Inflammatory macrophage treated with lipopolysaccharide for 4 hours (primary cell): ENCODE data around the gene MRTO4.
"Not testable (repeated sequence)": the region's sequence is repeated elsewhere in the genome, so short reads cannot be mapped to it uniquely, and the experiment has no call there.

Source experiments
- DNase-seq: peaks from one replicate; pipeline ENCODE4 v3.0.0-alpha.2; 2020

MRTO4 gene

DNA sequence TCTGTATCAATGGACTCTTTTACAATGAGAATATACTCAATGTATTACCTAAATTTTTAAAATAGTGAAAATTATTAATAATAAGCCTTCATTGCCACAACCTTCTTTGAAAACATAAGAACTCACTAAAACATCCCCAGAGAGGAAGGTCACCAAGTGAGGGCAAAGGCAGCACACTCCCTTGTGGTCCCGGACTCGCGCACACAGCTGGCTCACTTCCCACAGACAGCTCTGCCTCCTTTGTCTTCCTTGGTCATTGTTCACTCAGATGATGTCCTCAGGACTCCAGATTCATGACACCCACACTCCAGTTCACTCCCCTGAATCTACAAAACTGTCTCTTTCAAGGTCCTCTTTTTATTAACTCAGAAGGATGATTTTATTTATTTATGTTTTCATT lies 22.4 kb upstream of the MRTO4 start:
- no peak for DNase-seq

DNA sequence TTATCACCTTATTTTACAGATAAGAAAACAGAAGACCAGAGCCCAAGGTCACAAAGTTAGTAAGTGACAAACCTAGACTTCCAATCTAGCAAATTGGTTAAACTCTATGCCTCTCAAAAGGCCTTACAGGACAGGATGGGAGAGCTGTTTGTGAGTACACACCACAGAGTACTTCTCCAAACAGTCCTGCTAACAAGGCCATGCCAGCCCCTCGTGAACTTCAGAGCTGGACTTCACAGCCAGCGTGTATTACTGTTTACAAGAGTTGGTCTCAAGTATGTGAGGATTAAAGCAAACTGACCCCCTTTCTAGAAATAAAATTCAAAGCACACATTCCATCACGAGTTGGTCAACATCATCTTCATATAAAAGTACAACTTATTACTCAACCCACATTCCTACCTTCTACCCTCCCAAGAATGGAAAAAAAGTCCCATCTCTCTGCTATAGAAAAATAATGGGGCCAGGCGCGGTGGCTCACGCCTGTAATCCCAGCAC lies 21.7 kb upstream of the MRTO4 start:
- DNase-seq = no peak

DNA sequence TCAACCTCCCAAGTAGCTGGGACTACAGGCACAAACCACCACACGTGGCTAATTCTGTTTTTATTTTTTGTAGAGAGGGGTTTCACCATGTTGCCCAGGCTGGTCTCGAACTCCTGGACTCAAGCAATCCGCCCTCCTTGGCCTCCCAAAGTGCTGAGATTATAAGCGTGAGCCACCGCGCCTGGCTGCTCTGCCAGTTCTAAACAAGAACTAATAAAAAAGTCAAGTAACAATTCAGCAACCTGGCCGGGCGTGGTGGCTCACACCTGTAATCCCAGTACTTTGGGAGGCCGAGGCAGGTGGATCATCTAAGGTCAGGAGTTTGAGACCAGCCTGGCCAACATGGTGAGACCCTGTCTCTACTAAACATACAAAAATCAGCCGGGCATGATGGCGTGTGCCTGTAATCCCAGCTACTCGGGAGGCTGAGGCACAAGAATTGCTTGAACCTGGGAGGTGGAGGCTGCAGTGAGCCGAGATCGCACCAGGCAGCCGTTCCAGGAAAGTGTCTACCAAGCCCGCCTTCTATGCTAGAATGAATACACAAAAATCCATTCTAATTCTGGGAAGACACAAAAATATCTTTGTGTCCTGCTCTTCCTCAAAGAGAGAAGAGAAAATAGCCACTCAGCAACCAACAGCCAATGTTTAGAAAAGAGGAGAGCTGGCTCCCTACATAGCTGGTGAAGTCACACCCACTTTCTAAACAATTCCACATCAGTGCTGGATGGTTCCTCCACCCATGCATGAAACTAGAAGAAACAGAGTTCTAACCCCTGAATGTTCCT lies 19.7 kb upstream of the MRTO4 start:
- DNase-seq = not testable (repeated sequence)

DNA sequence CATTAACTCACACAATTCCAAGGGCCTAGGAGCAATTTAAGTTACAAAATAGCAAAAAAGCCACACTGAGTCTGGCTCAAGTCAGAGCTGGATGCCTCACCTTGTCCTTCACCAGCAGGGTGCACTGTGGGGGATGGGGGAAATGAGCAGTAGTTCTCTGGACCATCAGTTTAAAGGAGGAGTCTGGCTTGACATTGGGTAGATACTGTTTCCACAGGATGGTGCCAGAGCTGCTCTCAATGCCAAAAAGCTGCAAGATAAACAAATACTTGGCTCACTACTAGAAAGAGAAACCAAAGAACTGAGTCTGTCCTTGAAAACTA lies 19.1 kb upstream of the MRTO4 start:
- no peak for DNase-seq

DNA sequence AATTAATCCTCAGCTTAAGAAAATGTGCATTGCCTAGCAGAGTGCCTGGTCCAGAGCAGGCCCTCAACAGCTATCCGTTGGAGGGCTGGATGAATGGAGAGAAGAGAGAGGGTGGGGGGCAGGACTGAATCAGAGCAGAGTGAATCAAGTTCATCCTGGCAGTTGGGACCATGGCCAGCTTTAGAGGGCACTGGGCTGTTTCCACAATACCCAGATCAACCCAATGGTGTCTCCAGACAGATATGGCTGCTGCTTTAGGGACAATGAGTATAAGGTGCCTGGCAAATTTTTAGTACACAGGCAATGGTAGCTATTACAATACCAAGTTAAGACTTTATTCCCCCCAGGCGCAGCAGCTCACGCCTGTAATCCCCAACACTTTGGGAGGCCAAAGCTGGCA lies 17.4 kb upstream of the MRTO4 start:
- no peak for DNase-seq

DNA sequence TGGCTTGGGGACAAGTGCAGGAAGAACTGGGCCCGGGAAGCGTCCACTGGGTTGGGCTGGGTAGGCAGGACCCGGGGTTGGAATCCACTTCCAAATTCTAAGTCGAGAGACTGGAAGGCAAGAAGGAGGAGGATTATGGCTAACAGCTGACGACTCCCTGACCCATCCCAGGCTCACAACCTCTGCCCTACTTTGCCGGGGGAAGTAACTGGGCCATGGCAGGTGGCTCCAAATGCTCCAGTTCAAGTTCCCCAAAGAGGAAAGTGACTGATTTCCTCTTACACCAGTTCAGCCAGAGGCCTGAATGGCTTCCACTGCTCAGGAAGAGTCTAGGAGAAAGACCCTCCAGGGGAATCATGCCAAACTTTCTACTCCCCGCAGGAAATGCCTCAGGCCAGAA lies 11.7 kb upstream of the MRTO4 start:
- no peak for DNase-seq

DNA sequence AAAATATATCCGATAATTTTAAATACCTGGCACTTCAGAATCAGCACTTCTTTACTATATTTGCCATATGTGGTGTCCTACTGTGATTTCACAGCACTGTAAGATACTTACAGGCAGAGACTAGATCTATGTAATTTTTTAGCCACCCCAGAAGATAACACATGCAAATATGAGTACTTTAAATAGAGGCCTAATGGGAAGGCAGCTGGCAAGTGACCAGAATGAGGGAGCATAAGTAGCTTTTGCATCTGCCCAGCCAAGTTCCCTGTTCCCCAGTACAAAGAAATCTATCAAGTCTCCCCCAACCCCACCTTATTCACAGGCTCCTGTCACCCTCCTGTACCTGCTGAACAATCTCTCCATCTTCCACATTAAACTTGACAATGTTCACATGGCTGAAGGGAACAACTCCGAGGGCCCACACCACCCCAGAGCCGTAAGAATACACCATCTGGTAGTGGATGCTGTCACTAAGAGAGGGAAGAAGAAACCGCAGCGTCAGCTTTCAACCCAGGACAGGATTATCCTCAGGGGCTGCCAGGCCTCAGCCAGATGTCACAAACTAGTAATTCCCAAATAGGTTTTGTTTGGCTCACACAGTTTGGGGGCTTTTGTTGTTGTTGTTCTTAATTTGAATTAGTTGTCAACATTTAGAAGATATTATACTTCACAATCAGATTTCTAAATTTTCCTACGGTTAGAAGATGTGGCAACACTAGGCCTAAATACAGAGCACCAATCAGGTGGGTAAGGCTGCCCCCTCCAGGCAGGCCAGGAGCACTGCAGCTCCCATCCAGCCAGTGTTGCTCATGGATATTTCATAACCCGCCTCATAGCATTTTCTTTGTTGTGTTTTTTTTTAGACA lies 10.7 kb upstream of the MRTO4 start:
- peak; percentile 74 for DNase-seq

DNA sequence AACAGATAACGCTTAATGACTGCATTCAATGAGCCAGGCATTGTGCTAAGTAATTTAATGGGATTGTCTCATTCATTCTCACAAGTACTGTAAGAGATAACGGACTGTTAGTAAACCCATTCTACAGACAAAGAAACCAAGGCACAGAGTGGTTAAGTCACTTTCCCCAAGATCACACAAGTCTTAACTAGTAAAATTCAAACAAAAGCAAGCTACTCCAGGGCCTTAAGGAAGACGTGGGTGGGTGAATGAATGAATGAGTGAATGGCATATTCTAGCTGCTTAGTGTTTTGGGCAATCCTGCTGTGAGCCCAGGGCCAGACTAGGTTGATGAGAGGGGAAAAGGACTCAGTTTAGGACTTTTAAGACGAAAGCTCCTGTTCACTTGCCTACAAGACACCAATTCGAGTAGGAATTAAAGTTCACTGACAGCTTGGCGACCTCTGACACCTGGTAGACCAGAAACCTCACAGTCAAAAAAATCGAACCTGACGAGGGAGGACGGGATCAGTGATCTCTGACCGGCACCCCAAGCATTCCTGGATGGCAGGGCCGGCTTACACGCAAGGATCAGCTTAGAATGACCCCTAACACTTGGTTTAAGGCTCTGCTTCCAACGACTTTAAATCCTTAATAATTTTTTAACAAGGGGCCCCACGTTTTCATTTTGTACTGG lies 838 bp upstream of the MRTO4 start:
- no peak for DNase-seq

DNA sequence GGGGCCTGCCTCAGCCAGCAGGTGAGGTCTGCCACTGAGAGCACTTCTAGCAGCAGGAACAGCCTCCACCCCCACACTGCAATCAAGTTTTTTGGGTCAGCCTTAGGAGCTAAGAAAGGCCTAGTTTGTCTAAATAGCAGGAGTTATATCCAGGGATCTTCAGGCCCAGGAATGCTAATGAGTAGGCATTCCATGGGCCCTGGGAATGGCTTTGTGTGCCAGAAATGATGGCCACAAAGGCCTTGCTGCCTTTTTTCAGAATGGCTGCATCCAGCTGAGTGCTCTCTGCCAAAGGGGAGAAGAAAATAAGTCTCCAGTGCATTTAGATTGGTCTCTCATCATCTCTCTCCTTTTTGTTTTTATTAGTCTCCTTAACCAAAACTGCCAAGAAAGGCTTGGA lies 2.8 kb downstream of the MRTO4 start:
- DNase-seq = no peak

DNA sequence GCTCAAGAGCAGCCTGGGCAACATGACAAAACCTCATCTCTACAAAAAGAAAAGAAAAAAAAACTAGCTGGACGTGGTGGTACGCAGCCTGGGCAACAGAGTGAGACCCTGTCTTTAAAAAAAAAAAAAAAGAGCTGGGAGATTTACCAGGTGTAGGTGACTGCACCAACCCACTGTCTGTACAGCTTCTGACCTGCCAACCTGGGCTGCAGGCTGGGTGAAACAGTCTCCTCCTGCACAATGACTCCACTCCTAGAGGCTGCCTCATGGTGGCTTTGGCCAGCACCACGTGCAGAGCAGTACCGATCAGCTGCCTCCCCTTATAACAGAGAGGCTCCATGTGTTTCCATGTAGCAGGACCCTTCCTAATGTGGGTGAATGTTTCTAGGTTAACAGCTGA lies 3.7 kb downstream of the MRTO4 start:
- no peak for DNase-seq

DNA sequence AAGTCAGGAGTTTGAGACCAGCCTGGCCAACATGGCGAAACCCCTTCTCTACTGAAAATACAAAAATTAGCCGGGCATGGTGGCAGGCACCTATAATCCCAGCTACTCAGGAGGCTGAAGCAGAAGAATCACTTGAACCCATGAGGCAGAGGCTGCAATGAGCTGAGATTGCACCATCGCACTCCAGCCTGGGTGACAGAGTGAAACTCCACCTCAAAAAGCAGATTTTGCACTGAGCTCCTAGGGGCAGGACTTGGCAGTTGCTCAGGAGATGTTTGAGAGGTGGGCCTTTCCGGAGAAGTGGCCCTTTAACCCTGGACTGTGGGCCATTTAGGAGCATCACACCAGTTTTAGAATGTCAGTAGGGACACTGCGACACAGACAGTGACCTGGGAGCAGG lies 4.7 kb downstream of the MRTO4 start:
- DNase-seq = not testable (repeated sequence)

DNA sequence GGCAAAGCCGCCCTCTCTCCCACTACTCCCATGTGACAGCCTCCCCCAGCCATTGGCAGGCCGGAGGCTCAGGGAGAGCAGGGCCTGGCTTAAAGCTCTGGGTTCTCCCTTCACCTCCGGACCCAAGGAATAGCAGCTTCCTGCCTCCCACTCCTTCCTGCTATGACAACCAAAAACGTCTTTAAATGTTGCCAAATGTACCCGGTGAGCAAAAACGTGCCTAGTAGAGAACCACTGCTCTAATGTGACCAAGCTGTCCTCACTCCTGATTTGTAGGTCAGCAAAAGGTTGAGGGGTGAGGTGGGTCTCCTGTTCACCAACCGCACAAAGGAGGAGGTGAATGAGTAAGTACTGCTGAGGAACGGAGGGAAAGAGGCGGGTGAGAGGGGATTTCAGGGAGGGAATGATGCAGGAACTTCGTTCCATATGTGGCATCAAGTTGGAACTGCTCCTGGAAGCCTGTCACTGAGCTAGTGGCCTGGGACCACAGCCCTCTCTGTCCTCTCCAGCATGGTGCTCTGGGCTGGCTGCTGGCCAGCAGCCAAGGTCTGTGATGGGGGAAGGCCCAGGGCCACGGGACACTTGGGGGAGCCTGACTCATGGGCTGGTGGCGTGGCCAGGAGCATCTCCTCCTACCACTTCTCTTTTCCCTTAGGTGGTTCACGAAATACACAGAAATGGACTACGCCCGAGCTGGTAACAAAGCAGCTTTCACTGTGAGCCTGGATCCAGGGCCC lies 5.7 kb downstream of the MRTO4 start:
- peak; percentile 94 for DNase-seq

DNA sequence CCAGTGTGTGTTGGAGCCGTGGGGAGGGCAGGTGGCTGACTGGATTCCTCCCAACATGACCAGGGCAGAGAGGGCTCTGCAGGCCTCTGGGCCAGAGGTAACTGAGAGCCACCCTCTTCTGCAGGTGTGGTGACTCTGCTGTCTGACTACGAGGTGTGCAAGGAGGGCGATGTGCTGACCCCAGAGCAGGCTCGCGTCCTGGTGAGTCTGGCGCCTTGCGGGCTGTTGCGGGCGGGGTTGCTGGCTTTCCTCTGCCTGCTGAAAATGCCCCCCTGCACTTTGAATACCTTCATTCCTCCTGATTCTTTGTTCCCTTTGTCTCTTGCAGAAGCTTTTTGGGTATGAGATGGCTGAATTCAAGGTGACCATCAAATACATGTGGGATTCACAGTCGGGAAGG lies 6.7 kb downstream of the MRTO4 start:
- DNase-seq = no peak

DNA sequence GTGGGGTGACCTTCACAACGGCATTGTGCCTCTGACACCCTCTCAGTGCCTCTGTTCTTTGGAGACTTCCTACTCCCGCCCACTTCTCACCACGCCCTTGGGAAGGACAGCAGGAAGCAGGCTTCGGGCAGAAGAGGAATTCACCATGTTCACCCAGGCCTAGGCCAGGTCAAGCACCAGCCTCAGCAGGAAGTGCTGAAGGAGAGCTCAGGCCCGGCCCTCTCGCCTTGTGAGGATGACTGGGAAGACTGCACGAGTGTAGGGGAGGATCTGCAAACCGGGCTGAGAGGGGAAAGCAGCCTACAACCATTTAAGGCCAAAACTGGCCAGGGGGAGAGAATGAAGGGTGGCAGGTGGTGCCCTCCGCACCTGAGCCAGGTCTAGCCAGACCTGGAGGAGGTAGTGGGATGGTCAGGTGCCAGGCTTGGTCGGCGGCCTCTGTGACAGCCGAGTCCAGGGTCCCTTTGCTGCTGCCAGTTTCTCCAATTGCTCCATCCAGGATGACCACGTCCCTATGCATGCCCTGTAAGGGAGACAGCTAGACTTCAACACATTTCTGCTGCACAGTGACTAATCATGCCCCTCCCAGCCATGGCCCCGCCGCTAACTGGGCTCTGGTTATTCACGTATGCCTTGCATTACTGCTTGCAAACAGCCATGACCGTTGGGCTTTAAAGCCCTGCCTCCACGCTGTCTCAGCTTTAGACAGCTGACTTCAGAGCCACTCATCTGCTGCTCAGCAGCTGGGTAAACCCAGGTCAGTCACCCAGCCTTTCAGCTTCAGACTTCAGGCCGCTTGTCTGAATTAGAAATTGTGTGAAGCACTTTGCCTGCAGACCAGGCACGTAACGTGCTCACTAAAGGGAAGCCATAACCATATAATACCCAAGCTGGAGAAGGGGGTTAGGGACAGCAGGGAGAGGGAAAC lies 8.9 kb downstream of the MRTO4 start:
- peak; percentile 79 for DNase-seq

DNA sequence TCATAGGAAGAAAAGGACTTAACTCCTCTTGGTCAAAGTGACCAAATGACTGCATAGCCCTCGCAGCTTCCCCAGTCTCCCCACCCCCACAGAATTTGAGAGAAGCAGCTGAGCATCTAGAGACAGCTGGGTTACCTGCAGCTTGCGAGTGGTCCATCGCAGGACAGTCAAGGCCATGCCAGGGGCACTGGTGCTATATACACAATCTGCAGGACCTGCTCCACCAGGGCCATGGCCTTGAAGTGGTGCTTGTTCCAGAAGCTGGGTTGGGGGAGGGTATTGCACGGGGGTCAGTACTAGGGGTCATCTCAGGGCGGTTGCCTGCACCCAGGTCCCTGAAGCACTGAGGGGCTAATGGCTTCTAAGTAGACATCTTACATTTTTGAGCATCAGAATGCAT lies 10.4 kb downstream of the MRTO4 start:
- DNase-seq = no peak

DNA sequence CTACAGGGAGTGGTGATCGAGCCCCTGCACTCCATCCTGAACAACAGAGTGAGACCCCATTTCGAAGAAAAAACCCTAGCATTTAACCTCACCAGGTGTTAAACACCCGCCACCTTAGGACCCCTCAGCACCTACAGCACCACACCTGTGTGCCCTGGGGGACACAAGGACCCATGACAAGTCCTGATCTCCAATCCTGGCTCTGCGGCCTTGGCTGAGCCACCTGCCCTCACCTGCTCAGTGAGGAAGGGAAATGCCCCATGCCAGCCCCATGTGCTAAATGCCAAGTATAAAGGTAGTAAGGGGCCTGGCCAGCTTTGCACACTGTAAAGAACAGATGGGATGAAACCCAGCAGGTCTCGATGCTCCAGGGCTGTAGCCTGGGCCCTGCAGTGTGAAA lies 11.1 kb downstream of the MRTO4 start:
- DNase-seq = no peak

DNA sequence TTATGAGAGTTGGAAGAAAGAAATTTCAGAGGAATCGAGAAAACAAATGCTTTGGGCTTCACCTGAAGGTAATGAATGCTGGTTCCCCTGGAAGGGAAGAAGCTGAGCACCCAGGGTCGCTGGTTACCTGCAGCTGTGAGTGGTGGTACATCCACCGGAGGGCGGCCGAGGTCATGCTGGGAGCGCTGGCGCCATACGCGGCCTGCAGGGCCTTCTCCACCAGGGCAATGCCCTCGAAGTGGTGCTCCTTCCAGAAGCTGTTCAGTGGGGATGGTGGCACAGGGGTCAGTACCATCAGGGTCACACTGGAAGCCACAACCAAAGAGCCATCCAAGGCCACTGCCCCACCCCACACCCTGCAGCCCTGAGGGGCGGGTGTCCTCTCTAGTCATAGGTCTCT lies 16.8 kb downstream of the MRTO4 start:
- no peak for DNase-seq

DNA sequence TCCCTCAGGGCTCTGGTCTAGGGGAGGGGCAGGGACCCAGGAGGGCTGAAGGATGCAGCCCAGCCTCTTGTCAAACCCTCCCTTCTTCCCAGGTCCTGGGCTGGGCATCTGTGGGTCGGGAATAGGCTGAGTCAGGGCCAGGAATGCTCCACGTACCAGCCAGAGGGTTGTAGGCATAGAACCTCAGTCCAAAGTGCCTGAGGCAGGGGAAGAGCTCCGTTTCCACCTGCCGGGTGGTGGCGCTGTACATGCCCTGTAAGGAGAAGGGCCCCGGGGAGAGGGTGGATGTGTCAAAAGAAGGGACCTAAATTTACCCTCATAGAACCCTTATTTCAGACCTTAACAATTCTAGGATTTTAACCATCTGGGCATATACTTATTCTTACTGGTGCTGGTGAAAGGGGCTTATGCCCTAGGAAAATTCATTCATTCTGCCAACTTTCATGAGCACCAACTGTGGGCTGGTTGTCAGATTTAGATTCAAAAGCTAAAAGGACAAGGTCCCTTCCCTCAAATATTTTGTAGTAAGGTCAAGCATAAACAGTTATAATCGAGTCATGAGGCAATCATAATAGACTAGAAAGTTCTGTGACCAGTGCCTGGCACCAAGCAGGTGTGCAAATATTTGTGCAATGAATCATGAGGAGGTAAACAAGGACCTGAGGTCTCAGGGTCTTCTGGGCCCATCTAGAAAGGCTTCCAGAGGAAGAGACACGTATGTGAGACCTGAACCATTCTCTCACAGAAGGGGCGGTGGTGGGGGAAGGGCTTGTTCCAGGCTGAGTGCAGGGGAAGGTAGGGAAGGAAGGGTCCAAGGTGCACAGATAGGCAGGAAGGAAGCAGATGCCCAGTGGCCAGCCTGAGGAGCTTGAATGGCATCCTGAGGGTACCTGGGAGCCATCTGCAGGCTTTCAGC lies 18.1 kb downstream of the MRTO4 start:
- not testable (repeated sequence) for DNase-seq

DNA sequence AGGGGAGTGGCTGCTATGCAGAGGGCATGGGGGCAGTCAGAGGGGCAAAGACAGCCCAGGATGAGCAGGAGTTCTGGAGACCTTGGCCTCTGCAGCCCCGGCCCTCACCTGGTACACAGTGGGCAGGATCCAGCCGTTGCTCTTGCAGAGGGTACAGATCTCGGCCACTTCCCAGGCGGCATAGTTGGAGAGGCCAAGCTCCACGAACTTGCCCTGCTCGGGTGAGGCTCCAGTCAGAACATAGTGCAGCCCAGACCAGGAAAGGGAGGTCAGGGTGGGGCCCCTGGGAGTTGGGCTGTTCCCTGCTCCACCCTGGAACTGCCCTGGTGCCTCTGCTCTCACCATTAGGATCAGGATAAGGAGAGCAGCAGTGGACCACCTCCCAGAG lies 18.7 kb downstream of the MRTO4 start:
- DNase-seq = not testable (repeated sequence)

DNA sequence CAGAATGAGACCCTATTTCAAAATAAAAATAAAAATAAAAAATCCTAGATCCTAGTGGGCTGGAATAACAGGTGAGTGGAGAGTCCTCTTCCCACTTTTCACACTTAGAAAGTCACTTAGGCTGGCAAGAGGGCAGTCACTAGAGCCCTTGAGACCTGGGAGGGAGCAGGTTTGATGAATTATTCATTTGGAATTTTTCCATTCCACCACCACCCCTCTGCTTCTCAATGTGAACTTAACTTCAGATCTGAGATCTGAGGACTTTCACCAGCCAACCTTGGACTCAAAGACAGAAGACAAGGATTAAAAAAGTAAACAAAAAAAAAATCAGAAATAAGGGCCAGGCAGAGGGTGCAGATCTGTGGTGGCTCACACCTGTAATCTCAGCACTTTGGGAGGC lies 20.5 kb downstream of the MRTO4 start:
- DNase-seq = no peak
